NT2/D1 (cell line): ENCODE measurements around the gene CNIH3.
"Not testable (repeated sequence)": the region's sequence is repeated elsewhere in the genome, so short reads cannot be mapped to it uniquely, and the experiment has no call there.

ENCODE experiments used
- DNase-seq: peaks from one replicate; pipeline ENCODE4 v3.0.0-alpha.2; 2011; ENCODE audit warnings: low read depth, low spot score
- H3K27me3 ChIP-seq: 2 replicates; pipeline ENCODE4 v1.6.0; 2011; ENCODE audit warnings: mild to moderate bottlenecking; ENCODE audit not compliant: insufficient read length, insufficient read depth
- H3K36me3 ChIP-seq: 2 replicates; pipeline ENCODE4 v1.6.1; 2011; ENCODE audit warnings: mild to moderate bottlenecking, low read length, mixed read lengths; ENCODE audit not compliant: insufficient read depth, insufficient read length
- H3K4me1 ChIP-seq: 2 replicates; pipeline ENCODE4 v1.5.1; 2011; ENCODE audit not compliant: insufficient read depth, insufficient read length
- H3K4me3 ChIP-seq: 2 replicates; pipeline ENCODE4 v1.5.1; 2011; ENCODE audit warnings: low read depth; ENCODE audit not compliant: insufficient read length
- H3K9ac ChIP-seq: 2 replicates; pipeline ENCODE4 v1.6.0; 2011; ENCODE audit warnings: low read depth; ENCODE audit not compliant: insufficient read length
- H3K9me3 ChIP-seq: 2 replicates; pipeline ENCODE4 v1.5.1; 2011; ENCODE audit warnings: mild to moderate bottlenecking, low read length; ENCODE audit not compliant: insufficient read depth
- SUZ12 ChIP-seq: IDR thresholded peaks from 2 replicates; pipeline ENCODE4 v1.6.1; 2011; ENCODE audit not compliant: insufficient read length, insufficient read depth; ENCODE audit errors: extremely low read depth
- YY1 ChIP-seq: IDR thresholded peaks from 2 replicates; pipeline ENCODE4 v1.6.1; 2011; ENCODE audit not compliant: insufficient read length, insufficient read depth
- ZNF274 ChIP-seq: IDR thresholded peaks from 2 replicates; pipeline ENCODE4 v1.6.1; 2011; ENCODE audit warnings: mild to moderate bottlenecking, low read depth, low read length

The CNIH3 gene

DNA sequence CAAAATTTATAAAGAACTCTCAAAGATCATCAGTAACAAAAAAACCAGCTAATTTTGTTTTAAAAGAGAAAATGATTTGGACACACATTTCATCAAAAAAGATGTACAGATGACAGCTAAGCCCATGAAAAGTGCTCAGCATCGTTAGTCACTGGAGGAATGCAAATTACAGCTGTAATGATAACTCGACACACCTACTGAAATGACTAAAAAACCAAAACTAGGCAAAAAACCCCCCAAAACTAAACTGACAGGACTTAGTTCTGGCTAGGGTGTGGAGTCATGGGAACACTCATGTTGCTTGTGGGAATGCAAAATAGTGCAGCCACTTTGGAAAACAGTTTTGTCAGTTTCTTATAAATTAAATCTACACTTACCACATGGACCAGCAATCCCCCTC, 59.5 kb downstream of the CNIH3 start:
- no peak overlapping the region for H3K4me3 ChIP-seq
- no peak overlapping the region for H3K9ac ChIP-seq
- DNase-seq = no peak
- no peaks in the 10 kb centered on the region for H3K9me3 ChIP-seq
- no peak for TF ChIP-seq ZNF274
- TF ChIP-seq YY1 = no peak
- TF ChIP-seq SUZ12 = no peak
- H3K27me3 ChIP-seq = no peaks in the 10 kb centered on the region
- H3K4me1 ChIP-seq = no peaks in the 10 kb centered on the region
- no peaks in the 10 kb centered on the region for H3K36me3 ChIP-seq

DNA sequence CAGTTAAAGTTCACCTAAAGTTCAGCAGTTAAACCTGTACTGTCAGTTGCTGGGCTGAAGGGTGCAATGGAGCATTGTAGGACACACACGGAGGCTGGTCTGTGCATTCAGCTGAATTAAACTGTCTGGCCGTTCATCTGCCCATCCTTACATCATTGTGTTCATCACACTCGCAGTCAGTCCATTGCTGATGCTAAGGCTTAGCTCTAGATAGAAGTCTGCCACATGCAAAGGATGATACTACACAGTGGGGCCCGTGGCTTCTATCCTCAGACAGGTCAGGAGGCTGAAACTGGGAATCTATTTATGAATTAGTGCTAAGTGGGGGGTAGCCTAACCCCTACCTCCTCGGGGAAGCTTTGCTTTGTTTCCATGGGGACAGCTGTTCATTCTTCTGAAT, 60.4 kb downstream of the CNIH3 start:
- no peaks in the 10 kb centered on the region for H3K9me3 ChIP-seq
- H3K4me3 ChIP-seq = no peak overlapping the region
- DNase-seq = no peak
- H3K9ac ChIP-seq = no peak overlapping the region
- peaks cover 7% of the 10 kb centered on the region for H3K4me1 ChIP-seq
- TF ChIP-seq YY1 (no peak), SUZ12 (no peak), ZNF274 (no peak)
- no peaks in the 10 kb centered on the region for H3K27me3 ChIP-seq
- H3K36me3 ChIP-seq = peaks cover 3% of the 10 kb centered on the region

DNA sequence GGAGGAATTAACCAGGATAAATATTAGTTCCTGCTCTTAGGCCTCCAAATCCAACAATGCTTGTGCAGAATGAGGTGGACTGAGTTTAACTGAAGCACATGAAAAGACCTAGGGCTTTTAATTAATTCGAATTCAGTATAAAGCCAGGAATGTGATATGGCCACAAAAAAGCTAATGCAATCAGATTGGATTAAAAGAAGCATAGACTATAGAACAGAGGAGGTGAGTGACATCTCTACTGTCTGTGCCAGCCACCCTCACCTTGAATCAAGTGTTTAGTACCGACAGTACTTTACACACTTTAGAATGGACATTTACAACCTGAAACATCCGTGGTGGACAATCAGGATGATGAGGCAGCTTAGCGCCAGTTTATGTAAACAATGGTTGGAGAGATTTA, 62.1 kb downstream of the CNIH3 start:
- TF ChIP-seq SUZ12 = no peak
- no peak for TF ChIP-seq ZNF274
- no peak for TF ChIP-seq YY1
- no peak for DNase-seq
- H3K36me3 ChIP-seq = peaks cover 3% of the 10 kb centered on the region

DNA sequence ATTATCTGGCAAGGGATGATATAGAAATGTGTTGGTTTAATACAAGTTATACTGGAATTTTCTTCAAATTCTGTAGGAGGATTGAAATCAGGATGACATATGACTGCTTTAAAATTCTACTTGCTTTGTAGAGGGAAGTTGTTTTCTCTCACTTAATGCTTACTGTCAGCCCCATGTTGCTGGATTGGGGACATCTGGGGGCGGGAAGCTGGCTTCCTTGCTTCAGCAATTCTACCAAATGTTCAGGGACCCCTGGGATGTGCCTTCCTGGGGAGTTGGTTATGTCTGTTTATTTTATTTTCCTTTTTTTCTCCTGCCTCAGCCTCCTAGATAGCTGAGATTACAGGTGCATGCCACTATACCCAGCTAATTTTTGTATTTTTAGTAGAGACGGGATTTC, 63.5 kb downstream of the CNIH3 start:
- Histone ChIP-seq H3K4me3 (no peak overlapping the region), H3K4me1 (peaks cover 7% of the 10 kb centered on the region), H3K9ac (no peak overlapping the region), H3K36me3 (peaks cover 3% of the 10 kb centered on the region), H3K27me3 (no peaks in the 10 kb centered on the region), H3K9me3 (no peaks in the 10 kb centered on the region)
- TF ChIP-seq ZNF274 (no peak), SUZ12 (no peak), YY1 (no peak)
- no peak for DNase-seq

More for the DNA sequence above, 62.1 kb downstream of the CNIH3 start:
- Histone ChIP-seq H3K4me3 (no peak overlapping the region), H3K4me1 (peaks cover 7% of the 10 kb centered on the region), H3K9ac (no peak overlapping the region), H3K27me3 (no peaks in the 10 kb centered on the region), H3K9me3 (no peaks in the 10 kb centered on the region)

DNA sequence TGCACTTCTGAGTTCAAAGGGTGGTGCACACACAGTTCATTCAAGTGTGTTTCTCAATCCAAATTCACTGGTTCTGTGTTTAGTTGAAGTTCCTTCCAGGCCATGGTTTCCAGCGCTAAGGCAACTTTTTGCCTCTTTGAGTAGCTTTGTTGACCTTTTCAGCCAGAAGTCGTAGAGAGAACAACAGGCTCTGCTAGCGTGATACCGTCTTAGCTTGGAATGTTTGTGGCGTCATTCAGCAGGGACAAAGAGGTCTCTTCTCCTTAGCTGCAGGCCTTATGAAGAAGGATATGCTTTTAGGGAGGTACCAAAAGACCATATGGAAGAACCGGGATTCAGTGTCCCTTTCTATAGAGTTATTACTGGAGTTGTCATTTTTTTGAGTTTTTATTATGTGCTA, 65.7 kb downstream of the CNIH3 start:
- Histone ChIP-seq H3K27me3 (no peaks in the 10 kb centered on the region), H3K9ac (no peak overlapping the region), H3K9me3 (peaks cover 6% of the 10 kb centered on the region; the same call in 1 of the 2 replicates), H3K4me1 (peaks cover 7% of the 10 kb centered on the region), H3K36me3 (peaks cover 6% of the 10 kb centered on the region), H3K4me3 (no peak overlapping the region)
- TF ChIP-seq ZNF274 (no peak), SUZ12 (no peak), YY1 (no peak)
- no peak for DNase-seq

DNA sequence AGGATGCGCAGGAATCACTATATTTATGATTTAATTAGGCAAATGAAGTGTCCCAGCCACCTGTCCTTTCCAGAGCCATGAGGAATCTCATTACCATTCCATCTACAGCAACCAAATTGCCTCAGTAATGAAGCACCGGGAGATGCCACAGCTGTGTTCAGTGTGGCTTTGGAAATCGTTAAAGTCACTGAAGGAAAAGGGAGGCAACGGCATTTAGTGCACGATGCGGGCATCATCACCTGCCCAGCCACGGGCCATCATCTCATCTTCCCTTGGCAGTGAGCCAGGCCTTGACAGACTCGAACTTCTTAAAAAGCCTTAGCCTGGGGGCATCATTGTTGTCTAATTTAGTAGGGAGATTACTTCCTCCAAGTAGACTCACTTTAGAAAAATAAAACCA, 67.8 kb downstream of the CNIH3 start:
- Histone ChIP-seq H3K4me3 (no peak overlapping the region), H3K36me3 (peaks cover 18% of the 10 kb centered on the region), H3K9me3 (peaks cover 15% of the 10 kb centered on the region; the same call in 1 of the 2 replicates), H3K27me3 (no peaks in the 10 kb centered on the region), H3K4me1 (peaks cover 7% of the 10 kb centered on the region), H3K9ac (no peak overlapping the region)
- DNase-seq = no peak
- TF ChIP-seq ZNF274 (no peak), YY1 (no peak), SUZ12 (no peak)

DNA sequence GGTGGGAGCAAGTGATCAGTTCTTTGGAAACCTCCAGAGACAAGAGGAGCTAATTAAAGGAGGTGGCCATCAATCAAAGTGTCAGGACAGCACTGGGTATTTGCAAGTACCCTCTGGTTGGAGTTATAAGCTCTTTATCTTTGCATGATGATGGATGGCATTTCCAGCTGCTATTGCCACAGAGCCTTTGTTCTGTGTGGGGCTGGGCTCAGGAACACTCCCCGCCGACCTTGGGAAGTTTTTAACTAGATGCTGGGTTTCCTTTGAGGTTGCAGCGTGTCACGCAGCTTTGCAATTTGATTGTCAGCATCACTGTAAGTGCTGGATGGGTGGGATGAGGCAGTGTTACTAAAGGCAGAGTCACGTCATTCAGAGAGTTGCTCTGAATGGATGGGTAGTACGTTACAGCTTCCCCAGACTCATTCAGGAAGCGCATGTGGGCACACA, 68.9 kb downstream of the CNIH3 start:
- peaks cover 15% of the 10 kb centered on the region; the same call in 1 of the 2 replicates for H3K9me3 ChIP-seq
- H3K4me3 ChIP-seq = no peak overlapping the region
- H3K4me1 ChIP-seq = peaks cover 7% of the 10 kb centered on the region
- H3K36me3 ChIP-seq = peaks cover 18% of the 10 kb centered on the region
- no peaks in the 10 kb centered on the region for H3K27me3 ChIP-seq
- no peak overlapping the region for H3K9ac ChIP-seq
- DNase-seq = no peak
- TF ChIP-seq ZNF274 (no peak), YY1 (no peak), SUZ12 (no peak)

DNA sequence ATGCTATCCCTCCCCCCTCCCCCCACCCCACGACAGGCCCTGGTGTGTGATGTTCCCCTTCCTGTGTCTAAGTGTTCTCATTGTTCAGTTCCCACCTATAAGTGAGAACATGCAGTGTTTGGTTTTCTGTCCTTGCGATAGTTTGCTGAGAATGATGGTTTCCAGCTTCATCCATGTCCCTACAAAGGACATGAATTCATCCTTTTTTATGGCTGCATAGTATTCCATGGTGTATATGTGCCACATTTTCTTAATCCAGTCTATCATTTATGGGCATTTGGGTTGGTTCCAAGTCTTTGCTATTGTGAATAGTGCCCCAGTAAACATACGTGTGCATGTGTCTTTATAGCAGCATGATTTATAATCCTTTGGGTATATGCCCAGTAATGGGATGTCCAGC, 70.0 kb downstream of the CNIH3 start:
- not testable (repeated sequence) for DNase-seq, H3K4me3 ChIP-seq, H3K4me1 ChIP-seq, H3K9ac ChIP-seq, H3K27me3 ChIP-seq
- peaks cover 15% of the 10 kb centered on the region; the same call in 1 of the 2 replicates for H3K9me3 ChIP-seq
- peaks cover 17% of the 10 kb centered on the region for H3K36me3 ChIP-seq
